HG03432 (cell line): ENCODE results near the gene PLEKHM2.

Experiments
- ATAC-seq: cut with Tn5 transposase; IDR thresholded peaks from one replicate; pipeline ENCODE4 v1.9.1; 2021; ENCODE audit warnings: mild to moderate bottlenecking, moderate library complexity; ENCODE audit not compliant: unreplicated experiment

Gene PLEKHM2

GRCh38 chr1:15757016-15757543 is 73.0 kb downstream of the PLEKHM2 start:
- no peak for ATAC-seq

- ATAC-seq = no peak
Observed at GRCh38 chr1:15757575-15758342, 73.6 kb downstream of the PLEKHM2 start.

DNA sequence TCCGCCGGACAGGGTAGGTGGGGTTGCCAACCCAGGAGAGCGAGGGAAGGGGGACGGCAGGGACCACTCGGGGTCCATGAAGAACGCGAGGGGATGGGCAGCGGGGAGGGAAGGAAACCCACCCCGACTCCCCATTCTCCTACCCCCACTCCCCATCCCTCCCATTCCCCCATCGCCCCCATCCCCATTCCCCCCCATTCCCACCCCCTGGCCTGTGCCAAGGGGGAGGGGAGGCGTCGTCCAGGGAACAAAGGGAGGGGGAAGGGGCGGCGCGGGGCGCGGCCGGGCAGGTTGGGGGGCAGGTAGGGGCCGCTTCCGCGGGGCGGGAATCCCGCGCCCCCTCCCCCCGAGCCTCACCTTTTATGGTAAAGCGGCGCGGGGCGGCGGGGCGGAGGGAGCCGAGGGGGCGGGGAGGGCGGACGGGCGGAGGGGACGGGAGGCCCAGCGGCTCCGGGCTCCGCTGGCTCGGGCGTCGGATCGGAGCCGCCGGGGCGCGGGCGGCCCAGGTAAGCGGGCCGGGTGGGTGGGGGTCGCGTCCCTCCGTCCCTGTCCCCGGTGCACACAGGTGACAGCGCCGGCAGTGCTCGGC is 74.3 kb downstream of the PLEKHM2 start, which contains the start of gene FBLIM1:
Gene FBLIM1 (plus strand): TSS at position 453 of the 589 bp plus-strand sequence. CDS start 6,189 bp downstream, outside the sequence.
- no peak for ATAC-seq

GRCh38 chr1:15758953-15759661 is 75.0 kb downstream of the PLEKHM2 start:
- ATAC-seq = no peak

DNA sequence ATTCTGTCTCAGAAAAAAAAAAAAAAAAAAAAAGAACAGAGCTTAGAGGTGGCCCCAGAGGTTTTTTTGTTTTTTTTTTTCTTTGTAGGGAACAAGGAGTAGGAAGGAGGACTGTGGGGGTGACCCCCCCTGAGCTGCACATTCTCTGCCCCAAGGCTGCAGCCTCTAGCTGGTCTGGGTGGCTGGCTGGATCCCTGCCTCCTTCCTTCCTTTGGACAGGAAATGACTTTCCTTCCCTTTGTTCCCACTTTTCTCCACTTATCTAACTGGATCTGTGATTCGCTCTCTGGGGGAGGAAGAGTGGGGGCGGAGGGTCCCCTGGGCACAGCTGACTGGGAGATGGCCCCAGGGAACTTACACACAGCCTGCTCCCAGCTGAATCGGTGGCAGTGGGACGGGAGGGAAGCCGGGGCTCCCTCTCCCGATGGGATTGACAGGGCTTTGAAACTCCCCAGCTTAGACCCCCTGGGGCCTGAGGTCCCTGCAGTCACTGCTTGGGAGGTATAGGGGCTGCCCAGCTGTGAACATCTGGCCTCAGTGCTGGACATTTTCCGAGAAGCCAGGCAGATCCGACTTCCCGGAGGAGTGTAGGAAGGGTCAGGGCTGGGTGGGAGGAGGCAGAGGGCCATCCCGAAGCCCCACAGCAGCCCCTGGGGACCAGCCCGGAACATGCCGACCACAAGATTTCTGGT is 76.5 kb downstream of the PLEKHM2 start:
- no peak for ATAC-seq

DNA sequence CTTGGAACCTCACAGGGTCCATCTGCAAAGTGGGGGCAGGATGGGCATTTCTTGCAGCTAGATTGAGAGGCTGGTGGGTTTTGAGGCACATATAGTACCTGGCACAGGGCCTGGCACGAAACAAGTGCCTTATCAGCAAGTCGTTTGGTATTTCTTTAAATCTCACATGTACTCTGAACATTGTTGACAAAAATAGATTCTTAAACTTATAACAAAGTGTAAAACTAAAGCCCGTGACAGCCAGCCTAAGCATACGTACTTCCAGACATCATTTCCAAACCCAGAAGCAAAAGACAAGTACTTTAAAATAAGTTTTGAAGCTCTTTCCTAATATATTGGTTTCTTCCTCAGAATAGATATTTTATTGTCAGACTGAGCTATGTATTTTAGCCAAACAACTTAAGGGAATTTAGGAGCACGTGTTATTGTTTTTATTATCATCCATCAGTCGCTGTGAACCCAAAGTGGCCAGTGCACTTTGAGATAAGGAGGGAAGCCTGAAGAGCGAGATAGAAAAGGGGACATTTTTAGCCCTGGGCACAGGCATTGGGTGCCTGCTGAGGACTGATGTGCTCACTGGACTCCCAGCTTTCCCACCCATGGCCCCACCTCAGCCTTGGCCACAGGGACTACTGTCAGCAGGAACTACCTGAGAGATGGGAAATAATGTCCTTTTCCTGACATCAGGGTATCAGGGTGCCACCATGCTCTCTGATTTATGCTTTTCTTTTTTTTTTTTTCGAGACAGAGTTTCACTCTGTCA is 77.4 kb downstream of the PLEKHM2 start:
- ATAC-seq = no peak

DNA sequence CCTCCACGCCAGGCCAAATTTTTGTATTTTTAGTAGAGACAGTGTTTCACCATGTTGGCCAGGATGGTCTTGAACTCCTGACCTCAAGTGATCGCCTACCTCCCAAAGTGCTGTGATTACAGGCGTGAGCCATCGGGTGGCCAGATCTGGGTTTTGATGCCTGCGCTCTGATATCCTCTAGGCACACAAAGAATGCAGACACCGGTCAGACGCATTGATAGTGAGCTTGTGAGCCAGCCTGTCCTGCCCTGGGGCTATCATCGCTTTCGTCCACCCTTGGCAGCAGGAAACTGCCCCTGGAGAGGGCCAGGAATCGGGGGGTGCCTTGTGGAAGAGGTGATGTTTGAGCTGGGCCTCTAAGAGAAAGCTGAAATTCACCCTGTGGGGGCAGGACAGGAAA is 78.4 kb downstream of the PLEKHM2 start:
- ATAC-seq = no peak

DNA sequence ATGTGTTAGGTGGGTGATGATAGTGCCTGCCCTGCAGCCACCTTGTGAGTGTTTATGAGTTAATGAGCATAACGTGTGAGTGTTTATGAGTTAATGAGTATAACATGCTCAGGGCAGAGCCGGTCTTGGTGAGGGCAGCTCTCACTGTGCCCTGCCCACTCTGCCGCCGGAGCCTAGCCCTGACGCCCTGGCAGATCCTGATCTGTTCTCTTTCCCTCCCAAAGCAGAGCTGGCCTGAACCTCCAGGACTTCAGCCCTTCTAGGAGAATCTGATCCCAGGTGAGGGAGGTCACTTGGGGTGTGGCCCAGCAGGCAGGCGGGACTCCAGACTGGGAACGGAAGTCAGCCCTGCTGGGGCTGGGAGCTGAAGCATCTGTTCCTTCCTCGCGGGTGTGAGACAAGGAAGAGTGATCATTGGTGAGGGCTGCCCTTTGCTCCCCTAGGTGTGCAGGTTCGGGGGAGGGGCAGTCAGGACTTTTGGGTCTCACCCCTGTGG is 80.2 kb downstream of the PLEKHM2 start:
- no peak for ATAC-seq

DNA sequence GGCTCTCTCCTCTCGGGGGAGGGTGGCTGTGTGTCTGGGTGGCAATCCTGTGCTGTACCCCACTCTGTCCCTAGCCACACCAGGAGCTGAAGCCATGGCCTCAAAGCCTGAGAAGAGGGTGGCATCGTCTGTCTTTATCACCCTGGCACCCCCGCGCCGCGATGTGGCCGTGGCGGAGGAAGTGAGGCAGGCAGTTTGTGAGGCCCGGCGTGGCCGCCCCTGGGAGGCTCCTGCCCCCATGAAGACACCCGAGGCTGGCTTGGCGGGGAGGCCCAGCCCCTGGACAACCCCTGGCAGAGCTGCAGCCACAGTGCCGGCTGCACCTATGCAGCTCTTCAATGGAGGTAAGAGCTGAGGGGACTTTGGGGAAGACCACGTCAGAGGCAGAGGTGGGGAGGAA is 80.8 kb downstream of the PLEKHM2 start:
- ATAC-seq = no peak

- ATAC-seq = no peak
Observed at GRCh38 chr1:15765495-15766194, 81.5 kb downstream of the PLEKHM2 start.

GRCh38 chr1:15767941-15768340 is 83.8 kb downstream of the PLEKHM2 start:
- ATAC-seq = no peak

DNA sequence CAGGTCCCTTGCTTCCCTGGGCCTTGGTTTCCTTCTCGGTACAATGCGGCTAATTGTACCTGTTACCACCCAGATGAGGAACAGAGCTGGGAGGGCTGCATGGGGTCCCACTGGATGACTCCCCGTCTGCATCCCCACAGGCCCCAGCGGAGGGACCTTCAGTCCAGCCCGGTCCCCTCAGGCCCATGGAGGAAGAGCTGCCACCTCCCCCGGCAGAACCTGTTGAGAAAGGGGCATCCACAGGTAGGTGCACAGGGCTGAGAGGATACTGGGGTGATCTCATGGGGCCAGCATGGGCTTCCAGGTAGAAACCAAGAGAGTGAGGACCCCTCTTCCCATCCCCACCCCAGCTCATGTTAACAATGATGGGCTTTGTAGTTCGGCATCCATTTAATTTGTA is 84.3 kb downstream of the PLEKHM2 start:
- ATAC-seq = no peak

DNA sequence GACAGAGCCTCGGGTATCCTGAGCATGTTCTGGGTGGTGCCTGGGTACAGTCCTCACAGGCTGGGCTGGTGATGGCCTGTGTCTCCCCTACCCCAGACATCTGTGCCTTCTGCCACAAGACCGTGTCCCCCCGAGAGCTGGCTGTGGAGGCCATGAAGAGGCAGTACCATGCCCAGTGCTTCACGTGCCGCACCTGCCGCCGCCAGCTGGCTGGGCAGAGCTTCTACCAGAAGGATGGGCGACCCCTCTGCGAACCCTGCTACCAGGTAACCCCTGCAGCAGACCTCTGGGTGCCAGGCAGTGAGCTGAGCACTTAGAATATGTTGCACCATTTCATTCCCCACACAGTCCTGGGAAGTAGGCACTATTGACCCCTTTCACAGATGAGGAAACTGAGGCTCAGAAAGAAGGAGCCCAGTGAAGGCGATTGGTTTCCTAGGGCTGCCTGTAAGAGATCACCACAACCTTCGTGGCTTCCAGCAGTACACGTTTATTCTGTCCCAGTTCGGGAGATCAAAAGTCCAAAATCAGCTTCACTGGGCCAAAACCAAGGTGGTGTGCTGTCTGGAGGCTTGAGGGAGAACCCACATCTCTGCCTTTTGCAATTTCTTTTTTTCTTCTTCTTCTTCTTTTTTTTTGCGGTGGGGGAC is 86.3 kb downstream of the PLEKHM2 start:
- no peak for ATAC-seq

DNA sequence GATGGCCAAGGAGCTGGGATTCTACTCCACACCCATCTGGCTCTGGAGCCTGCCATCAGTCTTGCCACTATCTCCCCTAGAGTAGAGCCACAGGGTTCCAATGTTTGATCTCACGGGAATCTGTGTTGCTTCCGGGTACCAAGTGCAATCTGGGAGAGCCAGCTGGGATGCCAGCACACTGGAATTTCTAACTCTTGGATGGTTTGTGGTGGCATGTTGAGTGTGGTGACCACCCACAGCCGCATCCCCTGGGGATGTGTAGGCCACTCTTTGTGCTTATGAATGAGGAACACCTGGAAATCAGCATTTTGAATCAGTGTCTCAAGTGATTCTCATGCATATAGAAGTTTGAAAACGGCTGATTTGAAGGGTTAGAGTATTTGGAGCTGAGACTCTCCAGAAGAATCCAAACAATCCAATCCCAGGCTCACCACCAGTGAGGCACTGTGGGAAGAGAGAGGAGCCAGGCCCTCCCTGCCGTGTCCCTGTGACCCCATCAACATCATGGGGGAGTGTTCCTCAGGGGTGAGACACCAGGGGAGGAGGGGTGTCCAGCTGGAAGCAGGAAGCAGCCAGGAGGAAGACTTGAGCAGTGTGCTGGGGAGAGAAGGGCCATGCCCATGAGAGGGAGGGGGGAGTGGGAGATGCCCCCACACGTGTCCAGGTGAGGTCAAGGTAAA is 87.9 kb downstream of the PLEKHM2 start:
- no peak for ATAC-seq

DNA sequence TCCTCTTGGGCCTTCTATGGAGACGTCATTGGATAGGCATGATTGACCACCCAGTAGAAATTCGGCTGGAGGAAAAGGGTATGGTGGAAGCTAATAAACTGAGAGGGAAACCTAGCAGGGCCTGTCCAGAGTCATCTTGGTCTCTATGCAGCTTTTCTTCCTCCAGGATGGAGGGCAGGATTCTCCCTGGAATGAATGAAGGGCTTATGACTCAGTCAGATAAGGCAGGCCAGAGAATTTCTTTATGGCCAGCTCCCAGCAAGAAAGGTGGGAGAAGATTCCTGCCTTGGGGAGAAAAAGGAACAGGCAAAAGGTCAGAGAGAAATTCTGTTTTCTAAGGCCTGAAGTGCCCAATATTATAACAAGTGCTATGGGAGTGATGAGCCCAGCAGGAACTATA is 91.6 kb downstream of the PLEKHM2 start:
- ATAC-seq = no peak

DNA sequence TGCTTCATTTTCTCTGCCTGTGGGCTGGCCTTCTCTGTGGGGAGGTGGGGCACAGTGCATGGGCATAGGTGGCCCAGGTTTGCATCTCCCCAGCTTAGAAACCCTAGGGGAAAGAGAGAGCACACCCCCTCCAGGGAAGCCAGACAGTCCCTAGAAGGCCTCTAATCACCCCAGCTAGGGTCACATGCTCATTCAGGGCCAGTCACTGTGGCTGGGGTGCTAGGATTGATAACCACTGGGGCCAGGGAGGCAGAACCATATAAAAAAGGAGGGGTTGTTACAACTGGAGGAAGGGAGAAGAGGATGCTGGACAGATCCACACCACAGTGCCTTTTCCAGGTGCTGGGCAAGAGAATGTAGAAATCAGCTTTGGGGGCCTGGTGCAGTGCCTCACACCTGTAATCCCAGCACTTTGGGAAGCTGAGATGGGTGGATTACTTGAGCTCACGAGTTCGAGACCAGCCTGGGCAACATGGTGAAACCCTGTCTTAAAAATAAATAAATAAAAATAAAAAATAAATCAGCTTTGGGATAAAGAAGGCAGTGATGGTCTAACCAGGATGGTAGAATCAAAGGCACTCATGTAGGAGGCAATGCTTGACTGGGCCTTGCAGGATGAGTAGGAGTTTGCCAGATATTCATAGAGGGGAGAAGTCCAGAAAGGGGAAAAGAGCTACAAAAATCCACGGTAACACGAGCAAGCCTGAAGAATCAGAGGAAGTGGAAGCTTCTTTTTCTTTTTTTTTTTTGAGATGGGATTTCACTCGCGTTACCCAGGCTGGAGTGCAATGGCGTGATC is 94.0 kb downstream of the PLEKHM2 start:
- no peak for ATAC-seq
